H1 (cell line): ENCODE measurements around the gene MRRF. TPM values are rescaled to one million over a fixed set of nuclear protein-coding genes. Genes with fewer than 3 reads are reported as not detected.

Experiments used
- ASH2L ChIP-seq: fragments of 200-600, 300-600 bp; sonication (generic); IDR thresholded peaks from one replicate; pipeline ENCODE4 v1.7.1; 2017; ENCODE audit warnings: low read length
- CTBP2 ChIP-seq: IDR thresholded peaks from 2 replicates; pipeline ENCODE4 v1.7.0; 2011; ENCODE audit warnings: borderline replicate concordance, mild to moderate bottlenecking, moderate library complexity, mixed read lengths, low read length; ENCODE audit not compliant: insufficient read depth, insufficient read length
- KDM4A ChIP-seq: IDR thresholded peaks from one replicate; pipeline ENCODE4 v1.7.1; 2012; ENCODE audit warnings: low read depth, mild to moderate bottlenecking, moderate library complexity, low read length, inconsistent platforms; ENCODE audit not compliant: severe bottlenecking
- NANOG ChIP-seq: IDR thresholded peaks from 2 replicates; pipeline ENCODE4 v1.6.1; 2011; ENCODE audit warnings: low read length, low read depth, mild to moderate bottlenecking, inconsistent platforms; ENCODE audit not compliant: insufficient read depth, poor library complexity, severe bottlenecking
- PHF8 ChIP-seq: fragments of 200-600 bp; sonication (generic); conservative IDR thresholded peaks from 2 replicates; pipeline ENCODE4 v1.7.1; 2012; ENCODE audit warnings: low read depth, mild to moderate bottlenecking, inconsistent platforms, low read length, moderate library complexity
- TBP ChIP-seq: IDR thresholded peaks from 2 replicates; pipeline ENCODE4 v1.6.1; 2011; ENCODE audit warnings: low read depth, low read length, improper control_type of control experiment
- polyA plus RNA-seq, 7 experiments: library from polyadenylated mRNA; depleted of rRNA in 3 of 7; stranded (reverse) in 5 of 7; unstranded in 2 of 7; fragments of >200 nt in 5 of 7; fragments of 200-250 nt in 2 of 7; gene quantifications; 1 replicate in 5 of 7; 2 replicates in 1 of 7; 4 replicates in 1 of 7; pipeline versions ENCODE4 v1.2.1 to v1.2.3, GENCODE V29; 2011 to 2013; ENCODE audit warnings: missing spikeins in 2 of 7, mixed read lengths in 2 of 7
- total RNA-seq: library from RNA; stranded (reverse); fragmentation: NEBNext Ultra II Directional; extraction: Animal tissue kit (Norgen Biotek cat#: 25700); gene quantifications from 2 replicates; pipeline ENCODE4 v1.2.1, GENCODE V29; 2021
- TF ChIP-seq, protein P1 (sequence below): IDR thresholded peaks from 2 replicates; pipeline ENCODE4 v1.6.1; 2012; ENCODE audit warnings: inconsistent platforms

The MRRF gene
- total and polyA plus RNA-seq, 2 of the 8 experiments (the other 6 are each of a cell fraction or from before 2014, with no cell fraction given) = 29.4 to 47.8 TPM

DNA sequence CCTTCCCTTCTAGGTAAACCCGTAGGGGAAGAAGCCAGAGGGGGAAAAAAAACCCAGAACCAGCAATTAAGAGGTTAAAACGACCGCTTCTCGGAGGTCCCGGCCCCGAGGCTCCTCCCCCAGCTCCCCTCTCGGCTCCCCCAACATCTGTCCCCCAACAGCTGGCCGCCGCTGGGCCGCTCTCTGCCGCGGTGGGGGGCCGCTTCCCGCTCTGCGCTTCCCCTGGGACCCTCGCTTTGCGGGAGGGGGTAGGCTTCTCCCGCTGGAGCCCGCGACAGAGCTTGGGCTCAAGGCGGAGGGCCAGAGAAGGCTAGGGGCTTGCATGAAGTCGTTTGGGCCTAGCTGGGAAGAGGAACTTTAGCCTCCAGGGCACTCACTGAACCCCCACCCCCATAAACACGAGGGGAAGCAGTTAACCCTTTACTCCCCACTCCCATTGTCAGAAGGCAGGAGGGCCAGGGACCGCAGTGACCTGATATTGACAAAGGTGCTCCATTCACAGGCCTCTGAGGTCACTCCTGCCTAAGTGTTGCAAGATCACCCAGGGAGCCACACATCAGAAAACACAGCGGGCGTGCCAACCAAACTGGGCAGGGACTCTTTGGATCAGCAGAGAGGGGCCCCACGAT is 43.4 kb upstream of the MRRF start (continued):
- TF ChIP-seq TBP (no peak), KDM4A (peak; percentile 33), ASH2L (peak; percentile 61), NANOG (peak; percentile 56), PHF8 (no peak), CTBP2 (peak; percentile 99)
- TF ChIP-seq, protein P1, sequence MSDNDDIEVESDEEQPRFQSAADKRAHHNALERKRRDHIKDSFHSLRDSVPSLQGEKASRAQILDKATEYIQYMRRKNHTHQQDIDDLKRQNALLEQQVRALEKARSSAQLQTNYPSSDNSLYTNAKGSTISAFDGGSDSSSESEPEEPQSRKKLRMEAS = 0 out of 2 replicates have a peak, but pooled peaks have one; percentile 37
